Neural progenitor cell (in vitro differentiated cells): Measurements from ENCODE around the gene TTLL3. TPM values are rescaled to one million over a fixed set of nuclear protein-coding genes. Genes with fewer than 3 reads are reported as not detected.

Experiments
- DNase-seq: peaks from one replicate; pipeline ENCODE4 v3.0.0-alpha.2; 2016; ENCODE audit warnings: low spot score
- H2AFZ ChIP-seq: fragments of 200-600 bp; sonication (generic); replicated peaks from 2 replicates; pipeline ENCODE4 v1.6.1; 2016; ENCODE audit warnings: antibody characterized with exemption
- H3F3A ChIP-seq: fragments of 200-600 bp; sonication (generic); 2 replicates; pipeline ENCODE4 v1.6.1; 2016; ENCODE audit warnings: antibody characterized with exemption, low read depth
- H3K27ac ChIP-seq: fragments of 200-600 bp; sonication (generic); 2 replicates; pipeline ENCODE4 v1.5.1; 2016; ENCODE audit warnings: mild to moderate bottlenecking
- H3K27me3 ChIP-seq: fragments of 200-600 bp; sonication (generic); 2 replicates; pipeline ENCODE4 v1.6.1; 2016; ENCODE audit warnings: mild to moderate bottlenecking, moderate library complexity
- H3K36me3 ChIP-seq: fragments of 200-600 bp; sonication (generic); 2 replicates; pipeline ENCODE4 v1.5.1; 2016
- H3K4me1 ChIP-seq: fragments of 200-600 bp; sonication (generic); 2 replicates; pipeline ENCODE4 v1.6.1; 2016; ENCODE audit warnings: mixed run types
- H3K4me2 ChIP-seq: fragments of 200-600 bp; sonication (generic); 2 replicates; pipeline ENCODE4 v1.6.1; 2016
- H3K4me3 ChIP-seq: fragments of 200-600 bp; sonication (generic); 2 replicates; pipeline ENCODE4 v1.5.1; 2016
- H3K79me2 ChIP-seq: fragments of 200-600 bp; sonication (generic); 2 replicates; pipeline ENCODE4 v1.6.1; 2016; ENCODE audit warnings: low read depth
- H3K9ac ChIP-seq: fragments of 200-600 bp; sonication (generic); 2 replicates; pipeline ENCODE4 v1.6.1; 2016
- H3K9me3 ChIP-seq: fragments of 200-600 bp; sonication (generic); 2 replicates; pipeline ENCODE4 v1.5.1; 2016; ENCODE audit warnings: low read depth
- H4K20me1 ChIP-seq: fragments of 200-600 bp; sonication (generic); 2 replicates; pipeline ENCODE4 v1.6.1; 2016; ENCODE audit warnings: low read depth
- H3K27ac Mint-ChIP-seq: 3 replicates; pipeline ENCODE4 v1.8.0; 2021; ENCODE audit warnings: mixed read lengths
- H3K27me3 Mint-ChIP-seq: 2 replicates; pipeline ENCODE4 v1.8.0; 2022; ENCODE audit warnings: low read depth, mild to moderate bottlenecking, inconsistent platforms, moderate library complexity, mixed read lengths; ENCODE audit not compliant: insufficient read depth
- H3K36me3 Mint-ChIP-seq: 3 replicates; pipeline ENCODE4 v1.8.0; 2021; ENCODE audit warnings: mixed read lengths
- H3K4me1 Mint-ChIP-seq: 3 replicates; pipeline ENCODE4 v1.8.0; 2021; ENCODE audit warnings: mixed read lengths
- H3K4me3 Mint-ChIP-seq: 3 replicates; pipeline ENCODE4 v1.8.0; 2021; ENCODE audit warnings: mild to moderate bottlenecking, moderate library complexity, mixed read lengths
- H3K9me3 Mint-ChIP-seq: 3 replicates; pipeline ENCODE4 v1.8.0; 2020; ENCODE audit warnings: mixed read lengths
- CTCF ChIP-seq: fragments of 200-600 bp; sonication (generic); IDR thresholded peaks from 2 replicates; pipeline ENCODE4 v1.5.1; 2017; ENCODE audit warnings: antibody characterized with exemption, mild to moderate bottlenecking
- EZH2 ChIP-seq: fragments of 200-600 bp; sonication (generic); IDR thresholded peaks from 2 replicates; pipeline ENCODE4 v1.6.1; 2017; ENCODE audit warnings: antibody characterized with exemption, mild to moderate bottlenecking, moderate library complexity
- EZH2phosphoT487 ChIP-seq: fragments of 200-600 bp; sonication (generic); IDR thresholded peaks from 2 replicates; pipeline ENCODE4 v1.6.1; 2017; ENCODE audit warnings: antibody characterized with exemption
- total RNA-seq: library from RNA; depleted of rRNA; stranded (reverse); fragments of >200 nt; gene quantifications from 2 replicates; pipeline ENCODE4 v1.2.3, GENCODE V29; 2015; ENCODE audit warnings: low replicate concordance

TTLL3 gene
- total RNA-seq, 1 donor from 2014 or later, result 15.0 TPM

DNA sequence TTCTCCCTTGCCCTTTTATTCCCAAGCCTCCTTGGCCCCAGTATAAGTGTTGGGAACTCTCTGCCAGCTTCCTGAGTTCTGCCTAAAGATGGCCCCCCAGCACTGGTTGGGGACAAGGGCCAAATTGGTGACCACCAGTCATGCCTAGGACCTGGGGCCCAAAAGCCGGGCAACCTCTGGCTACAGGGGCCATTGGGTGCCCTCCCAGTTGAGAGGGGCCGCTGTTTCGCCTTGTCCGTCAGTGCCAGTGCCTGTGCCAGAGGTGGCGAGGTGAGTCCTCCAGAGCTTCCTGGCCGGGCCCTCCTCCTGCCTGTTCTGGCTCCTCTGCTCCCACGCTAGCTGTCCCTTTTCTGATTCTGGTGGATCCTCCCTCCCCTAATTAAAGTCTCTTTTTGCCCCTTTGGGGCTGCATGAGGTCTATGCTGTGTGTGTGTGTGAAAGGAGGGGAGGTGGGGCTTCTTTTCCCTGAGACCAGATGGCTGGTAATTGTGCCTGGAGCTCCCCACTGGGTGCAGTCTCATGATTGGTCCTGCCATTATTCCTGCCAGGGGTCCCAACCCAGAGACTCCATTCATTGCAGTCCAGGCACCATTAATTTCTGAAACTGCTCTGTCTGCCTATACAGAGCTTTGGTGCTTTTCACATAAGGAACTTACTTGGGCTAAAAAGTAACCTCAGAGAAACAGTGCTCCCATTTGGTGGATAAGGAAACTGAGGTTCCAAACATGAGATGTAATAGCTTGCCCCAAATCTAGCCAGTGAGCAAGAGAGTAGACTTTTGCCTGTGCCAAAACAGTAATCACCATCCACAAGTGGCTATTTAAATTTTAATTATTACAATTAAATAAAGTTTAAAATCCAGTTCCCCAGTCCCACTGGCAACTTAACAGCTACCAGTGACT, 3.1 kb upstream of the TTLL3 start:
- no peaks in the 10 kb centered on the region for H4K20me1 ChIP-seq
- peaks cover 30% of the 10 kb centered on the region for H3K4me1 Mint-ChIP-seq
- H3K79me2 ChIP-seq, result no peaks in the 10 kb centered on the region
- H3K27me3 Mint-ChIP-seq, result peaks cover 4% of the 10 kb centered on the region
- peak overlapping the region; percentile 90 for H3K27ac ChIP-seq
- no peaks in the 10 kb centered on the region for H3K9me3 Mint-ChIP-seq
- no peak overlapping the region for H3K27ac Mint-ChIP-seq
- peaks cover 35% of the 10 kb centered on the region for H3K4me1 ChIP-seq
- no peak overlapping the region for H2AFZ ChIP-seq
- no peak overlapping the region for H3K4me3 Mint-ChIP-seq
- TF ChIP-seq EZH2phosphoT487, result no peak
- no peak for TF ChIP-seq CTCF
- no peak for TF ChIP-seq EZH2
- H3K4me3 ChIP-seq, result no peak overlapping the region
- H3K9ac ChIP-seq, result no peak overlapping the region
- peaks cover 16% of the 10 kb centered on the region for H3K36me3 Mint-ChIP-seq
- DNase-seq, result peak; percentile 64
- no peaks in the 10 kb centered on the region for H3K9me3 ChIP-seq
- H3K27me3 ChIP-seq, result peaks cover 12% of the 10 kb centered on the region
- H3F3A ChIP-seq, result peaks cover 42% of the 10 kb centered on the region
- H3K4me2 ChIP-seq, result peak overlapping the region; percentile 48
- no peaks in the 10 kb centered on the region for H3K36me3 ChIP-seq

- H3K36me3 ChIP-seq, result no peaks in the 10 kb centered on the region
- H3K27me3 Mint-ChIP-seq, result peaks cover 2% of the 10 kb centered on the region
- peaks cover 42% of the 10 kb centered on the region for H3F3A ChIP-seq
- H3K9me3 ChIP-seq, result no peaks in the 10 kb centered on the region
- H3K27ac ChIP-seq, result no peak overlapping the region
- no peak overlapping the region for H2AFZ ChIP-seq
- no peaks in the 10 kb centered on the region for H4K20me1 ChIP-seq
- peaks cover 14% of the 10 kb centered on the region for H3K27me3 ChIP-seq
- H3K9ac ChIP-seq, result no peak overlapping the region
- TF ChIP-seq CTCF (no peak), EZH2 (no peak), EZH2phosphoT487 (no peak)
- H3K9me3 Mint-ChIP-seq, result no peaks in the 10 kb centered on the region
- H3K4me3 Mint-ChIP-seq, result no peak overlapping the region
- peaks cover 15% of the 10 kb centered on the region for H3K36me3 Mint-ChIP-seq
- no peak overlapping the region for H3K4me2 ChIP-seq
- no peaks in the 10 kb centered on the region for H3K79me2 ChIP-seq
- peaks cover 35% of the 10 kb centered on the region for H3K4me1 ChIP-seq
- peaks cover 30% of the 10 kb centered on the region for H3K4me1 Mint-ChIP-seq
- no peak overlapping the region for H3K4me3 ChIP-seq
- DNase-seq, result no peak
- no peak overlapping the region for H3K27ac Mint-ChIP-seq
Observed at GRCh38 chr3:9807981-9808344, 2.1 kb upstream of the TTLL3 start.

GRCh38 chr3:9808345-9809037, 1.6 kb upstream of the TTLL3 start:
- Histone ChIP-seq H3K9me3 (no peaks in the 10 kb centered on the region), H3K9ac (no peak overlapping the region), H3K4me1 (peaks cover 35% of the 10 kb centered on the region), H3K27me3 (peaks cover 14% of the 10 kb centered on the region), H3K27ac (no peak overlapping the region), H2AFZ (no peak overlapping the region), H3F3A (peaks cover 42% of the 10 kb centered on the region), H4K20me1 (no peaks in the 10 kb centered on the region), H3K79me2 (no peaks in the 10 kb centered on the region), H3K4me3 (no peak overlapping the region), H3K4me2 (peak overlapping the region; percentile 90), H3K36me3 (no peaks in the 10 kb centered on the region)
- Mint-ChIP-seq H3K4me1 (peaks cover 30% of the 10 kb centered on the region), H3K9me3 (no peaks in the 10 kb centered on the region), H3K4me3 (no peak overlapping the region), H3K27me3 (peaks cover 2% of the 10 kb centered on the region), H3K36me3 (peaks cover 13% of the 10 kb centered on the region), H3K27ac (peak overlapping the region; percentile 82)
- TF ChIP-seq EZH2phosphoT487 (no peak), CTCF (peak; percentile 52)
- DNase-seq, result peak; percentile 77
